Neural cell (in vitro differentiated cells): ENCODE measurements around the gene C16orf86. TPM values are rescaled to one million over a fixed set of nuclear protein-coding genes. Genes with fewer than 3 reads are reported as not detected.

ENCODE experiments used
- H2AFZ ChIP-seq: fragments of 200-600, 300-800 bp; sonication (generic), shearing (Covaris generic); 2 replicates; pipeline ENCODE4 v1.6.0; 2014; ENCODE audit warnings: low read depth, mild to moderate bottlenecking, antibody characterized with exemption, low read length, moderate library complexity
- H3F3A ChIP-seq: fragments of 200-600 bp; shearing (Covaris generic); 2 replicates; pipeline ENCODE4 v1.6.1; 2016; ENCODE audit warnings: mild to moderate bottlenecking, moderate library complexity, mixed read lengths, antibody characterized with exemption, low read length; ENCODE audit not compliant: insufficient read depth, poor library complexity, severe bottlenecking
- H3K27ac ChIP-seq: fragments of 200-600, 300-800 bp; sonication (generic), shearing (Covaris generic); 2 replicates; pipeline ENCODE4 v1.5.1; 2014; ENCODE audit warnings: mild to moderate bottlenecking, low read length, moderate library complexity
- H3K27me3 ChIP-seq: fragments of 300-800, 200-600 bp; sonication (generic), shearing (Covaris generic); 2 replicates; pipeline ENCODE4 v1.6.0; 2014; ENCODE audit warnings: mild to moderate bottlenecking, low read depth, low read length, moderate library complexity; ENCODE audit not compliant: insufficient read depth
- H3K36me3 ChIP-seq: fragments of 300-800, 200-600 bp; sonication (generic), shearing (Covaris generic); 2 replicates; pipeline ENCODE4 v1.5.1; 2014; ENCODE audit warnings: mild to moderate bottlenecking, antibody characterized with exemption, low read length, moderate library complexity; ENCODE audit not compliant: insufficient read depth
- H3K4me2 ChIP-seq: fragments of 300-800, 200-600 bp; sonication (generic), shearing (Covaris generic); 2 replicates; pipeline ENCODE4 v1.6.0; 2014; ENCODE audit warnings: mild to moderate bottlenecking, low read length
- H3K4me3 ChIP-seq: fragments of 300-800, 200-600 bp; sonication (generic), shearing (Covaris generic); 2 replicates; pipeline ENCODE4 v1.5.1; 2014; ENCODE audit warnings: mild to moderate bottlenecking, low read length, moderate library complexity
- H3K79me2 ChIP-seq: fragments of 200-600 bp; shearing (Covaris generic); replicated peaks from 2 replicates; pipeline ENCODE4 v1.6.0; 2014; ENCODE audit warnings: mild to moderate bottlenecking, low read length, moderate library complexity; ENCODE audit not compliant: insufficient read depth
- H3K9ac ChIP-seq: fragments of 300-800, 200-600 bp; sonication (generic), shearing (Covaris generic); 2 replicates; pipeline ENCODE4 v1.6.1; 2016; ENCODE audit warnings: mild to moderate bottlenecking, low read length, mixed read lengths
- H3K9me2 ChIP-seq: fragments of 200-600 bp; shearing (Covaris generic); 2 replicates; pipeline ENCODE4 v1.6.1; 2016; ENCODE audit warnings: mild to moderate bottlenecking, low read length, mixed read lengths; ENCODE audit not compliant: insufficient read depth
- H3K9me3 ChIP-seq: fragments of 200-600, 300-800 bp; sonication (generic), shearing (Covaris generic); 2 replicates; pipeline ENCODE4 v1.6.1; 2016; ENCODE audit warnings: mild to moderate bottlenecking, mixed run types, low read length, moderate library complexity, mixed read lengths
- H4K20me1 ChIP-seq: fragments of 200-600 bp; shearing (Covaris generic); 2 replicates; pipeline ENCODE4 v1.6.1; 2016; ENCODE audit warnings: mild to moderate bottlenecking, mixed run types; ENCODE audit not compliant: insufficient read depth
- CTCF ChIP-seq: fragments of 450-650 bp; IDR thresholded peaks from 2 replicates; pipeline ENCODE4 v1.5.1; 2014; ENCODE audit warnings: antibody characterized with exemption, mild to moderate bottlenecking, moderate library complexity; ENCODE audit not compliant: poor library complexity, severe bottlenecking
- EP300 ChIP-seq: fragments of 450-650 bp; conservative IDR thresholded peaks from 2 replicates; pipeline ENCODE4 v1.6.1; 2014; ENCODE audit warnings: antibody characterized with exemption, mild to moderate bottlenecking, moderate library complexity; ENCODE audit not compliant: poor library complexity, severe bottlenecking
- EZH2 ChIP-seq: fragments of 200-600, 300-800 bp; shearing (Covaris generic), sonication (generic); IDR thresholded peaks from 2 replicates; pipeline ENCODE4 v1.6.1; 2014; ENCODE audit warnings: antibody characterized with exemption, low read length, borderline replicate concordance, mild to moderate bottlenecking; ENCODE audit not compliant: insufficient read depth, poor library complexity, severe bottlenecking
- MXI1 ChIP-seq: fragments of 450-650 bp; conservative IDR thresholded peaks from 2 replicates; pipeline ENCODE4 v1.6.1; 2014; ENCODE audit warnings: antibody characterized with exemption, mild to moderate bottlenecking; ENCODE audit not compliant: poor library complexity, severe bottlenecking
- POLR2AphosphoS5 ChIP-seq: IDR thresholded peaks from 2 replicates; pipeline ENCODE4 v1.6.1; 2012
- RAD21 ChIP-seq: fragments of 450-650 bp; conservative IDR thresholded peaks from 2 replicates; pipeline ENCODE4 v1.6.1; 2014; ENCODE audit warnings: antibody characterized with exemption, mild to moderate bottlenecking, moderate library complexity
- SMC3 ChIP-seq: fragments of 450-650 bp; conservative IDR thresholded peaks from 2 replicates; pipeline ENCODE4 v1.6.1; 2014; ENCODE audit warnings: antibody characterized with exemption, mild to moderate bottlenecking, moderate library complexity; ENCODE audit not compliant: poor library complexity
- TAF1 ChIP-seq: IDR thresholded peaks from 2 replicates; pipeline ENCODE4 v1.6.1; 2012; ENCODE audit warnings: low read depth
- polyA plus RNA-seq: library from polyadenylated mRNA; depleted of rRNA; stranded (reverse); fragments of >200 nt; gene quantifications from 2 replicates; pipeline ENCODE4 v1.2.3, GENCODE V29; 2014
- TF ChIP-seq, protein P1 (sequence below): IDR thresholded peaks from 2 replicates; pipeline ENCODE4 v1.6.1; 2012; ENCODE audit warnings: borderline replicate concordance

Gene C16orf86
- polyA plus RNA-seq, 1 donor from 2014 or later, result 2.4 TPM

GRCh38 chr16:67648764-67649407 is 17.7 kb upstream of the C16orf86 start:
- Histone ChIP-seq H3K27ac (no peak overlapping the region), H2AFZ (no peak overlapping the region), H3F3A (no peaks in the 10 kb centered on the region), H3K9me2 (no peaks in the 10 kb centered on the region), H3K4me3 (no peak overlapping the region), H3K36me3 (no peaks in the 10 kb centered on the region), H3K27me3 (peaks cover 55% of the 10 kb centered on the region), H3K4me2 (no peak overlapping the region), H3K9ac (no peak overlapping the region), H3K9me3 (no peaks in the 10 kb centered on the region), H3K79me2 (no peaks in the 10 kb centered on the region), H4K20me1 (no peaks in the 10 kb centered on the region)
- TF ChIP-seq SMC3, result no peak

- TF ChIP-seq POLR2AphosphoS5 (no peak), SMC3 (no peak), RAD21 (no peak), MXI1 (no peak), EZH2 (no peak), CTCF (no peak), EP300 (no peak), TAF1 (no peak)
- TF ChIP-seq, protein P1, sequence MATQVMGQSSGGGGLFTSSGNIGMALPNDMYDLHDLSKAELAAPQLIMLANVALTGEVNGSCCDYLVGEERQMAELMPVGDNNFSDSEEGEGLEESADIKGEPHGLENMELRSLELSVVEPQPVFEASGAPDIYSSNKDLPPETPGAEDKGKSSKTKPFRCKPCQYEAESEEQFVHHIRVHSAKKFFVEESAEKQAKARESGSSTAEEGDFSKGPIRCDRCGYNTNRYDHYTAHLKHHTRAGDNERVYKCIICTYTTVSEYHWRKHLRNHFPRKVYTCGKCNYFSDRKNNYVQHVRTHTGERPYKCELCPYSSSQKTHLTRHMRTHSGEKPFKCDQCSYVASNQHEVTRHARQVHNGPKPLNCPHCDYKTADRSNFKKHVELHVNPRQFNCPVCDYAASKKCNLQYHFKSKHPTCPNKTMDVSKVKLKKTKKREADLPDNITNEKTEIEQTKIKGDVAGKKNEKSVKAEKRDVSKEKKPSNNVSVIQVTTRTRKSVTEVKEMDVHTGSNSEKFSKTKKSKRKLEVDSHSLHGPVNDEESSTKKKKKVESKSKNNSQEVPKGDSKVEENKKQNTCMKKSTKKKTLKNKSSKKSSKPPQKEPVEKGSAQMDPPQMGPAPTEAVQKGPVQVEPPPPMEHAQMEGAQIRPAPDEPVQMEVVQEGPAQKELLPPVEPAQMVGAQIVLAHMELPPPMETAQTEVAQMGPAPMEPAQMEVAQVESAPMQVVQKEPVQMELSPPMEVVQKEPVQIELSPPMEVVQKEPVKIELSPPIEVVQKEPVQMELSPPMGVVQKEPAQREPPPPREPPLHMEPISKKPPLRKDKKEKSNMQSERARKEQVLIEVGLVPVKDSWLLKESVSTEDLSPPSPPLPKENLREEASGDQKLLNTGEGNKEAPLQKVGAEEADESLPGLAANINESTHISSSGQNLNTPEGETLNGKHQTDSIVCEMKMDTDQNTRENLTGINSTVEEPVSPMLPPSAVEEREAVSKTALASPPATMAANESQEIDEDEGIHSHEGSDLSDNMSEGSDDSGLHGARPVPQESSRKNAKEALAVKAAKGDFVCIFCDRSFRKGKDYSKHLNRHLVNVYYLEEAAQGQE, result no peak
- Histone ChIP-seq H3K9me3 (no peaks in the 10 kb centered on the region), H3K79me2 (no peaks in the 10 kb centered on the region), H3F3A (no peaks in the 10 kb centered on the region), H3K27ac (no peak overlapping the region), H3K4me3 (no peak overlapping the region), H3K36me3 (no peaks in the 10 kb centered on the region), H4K20me1 (no peaks in the 10 kb centered on the region), H3K27me3 (peaks cover 53% of the 10 kb centered on the region), H3K9ac (no peak overlapping the region), H3K4me2 (no peak overlapping the region), H3K9me2 (no peaks in the 10 kb centered on the region), H2AFZ (no peak overlapping the region)
These were observed 17.1 kb upstream of the C16orf86 start for GRCh38 chr16:67649494-67649931.

GRCh38 chr16:67650023-67650422 is 16.6 kb upstream of the C16orf86 start:
- Histone ChIP-seq H2AFZ (no peak overlapping the region), H3K4me3 (no peak overlapping the region), H3K79me2 (no peaks in the 10 kb centered on the region), H3F3A (no peaks in the 10 kb centered on the region), H3K4me2 (no peak overlapping the region), H3K9ac (no peak overlapping the region), H4K20me1 (no peaks in the 10 kb centered on the region), H3K27me3 (peaks cover 51% of the 10 kb centered on the region), H3K9me3 (no peaks in the 10 kb centered on the region), H3K9me2 (no peaks in the 10 kb centered on the region), H3K27ac (no peak overlapping the region), H3K36me3 (no peaks in the 10 kb centered on the region)
- no peak for TF ChIP-seq SMC3
- no peak for TF ChIP-seq POLR2AphosphoS5
- no peak for TF ChIP-seq MXI1
- TF ChIP-seq EP300, result no peak
- TF ChIP-seq, protein P1, result no peak
